Effector memory CD8-positive, alpha-beta T cell (primary cell): ENCODE measurements around the gene WDR1.
A peak's percentile ranks its signal among the peaks of the same experiment; 100 is the strongest.

Source experiments
- ATAC-seq: fragments of 150-1000 bp; cut with Tn5 transposase; replicated peaks from 2 replicates; pipeline ENCODE4 v1.10.0; 2021; ENCODE audit warnings: mild to moderate bottlenecking, moderate library complexity
- DNase-seq, 3 experiments: peaks; one replicate each; pipeline ENCODE4 v3.0.0; 2021
- H3K27ac Mint-ChIP-seq, 2 donors: one replicate each; pipeline ENCODE4 v1.8.0; 2022; ENCODE audit warnings: mild to moderate bottlenecking in 2 of 2, mixed read lengths in 2 of 2, moderate library complexity in 2 of 2
- H3K27me3 Mint-ChIP-seq, 2 donors: one replicate each; pipeline ENCODE4 v1.8.0; 2022; ENCODE audit warnings: mixed read lengths in 2 of 2
- H3K36me3 Mint-ChIP-seq: one replicate; pipeline ENCODE4 v1.8.0; 2022; ENCODE audit warnings: mild to moderate bottlenecking, moderate library complexity, mixed read lengths; ENCODE audit not compliant: insufficient read depth
- H3K4me1 Mint-ChIP-seq, 2 donors: one replicate each; pipeline ENCODE4 v1.8.0; 2022; ENCODE audit warnings: low read depth in 2 of 2, mixed read lengths in 2 of 2
- H3K4me3 Mint-ChIP-seq, 2 donors: one replicate each; pipeline ENCODE4 v1.8.0; 2022; ENCODE audit warnings: mild to moderate bottlenecking in 2 of 2, mixed read lengths in 2 of 2, moderate library complexity in 2 of 2
- H3K9me3 Mint-ChIP-seq, 2 donors: one replicate each; pipeline ENCODE4 v1.8.0; 2022; ENCODE audit warnings: mixed read lengths in 2 of 2

The WDR1 gene

DNA sequence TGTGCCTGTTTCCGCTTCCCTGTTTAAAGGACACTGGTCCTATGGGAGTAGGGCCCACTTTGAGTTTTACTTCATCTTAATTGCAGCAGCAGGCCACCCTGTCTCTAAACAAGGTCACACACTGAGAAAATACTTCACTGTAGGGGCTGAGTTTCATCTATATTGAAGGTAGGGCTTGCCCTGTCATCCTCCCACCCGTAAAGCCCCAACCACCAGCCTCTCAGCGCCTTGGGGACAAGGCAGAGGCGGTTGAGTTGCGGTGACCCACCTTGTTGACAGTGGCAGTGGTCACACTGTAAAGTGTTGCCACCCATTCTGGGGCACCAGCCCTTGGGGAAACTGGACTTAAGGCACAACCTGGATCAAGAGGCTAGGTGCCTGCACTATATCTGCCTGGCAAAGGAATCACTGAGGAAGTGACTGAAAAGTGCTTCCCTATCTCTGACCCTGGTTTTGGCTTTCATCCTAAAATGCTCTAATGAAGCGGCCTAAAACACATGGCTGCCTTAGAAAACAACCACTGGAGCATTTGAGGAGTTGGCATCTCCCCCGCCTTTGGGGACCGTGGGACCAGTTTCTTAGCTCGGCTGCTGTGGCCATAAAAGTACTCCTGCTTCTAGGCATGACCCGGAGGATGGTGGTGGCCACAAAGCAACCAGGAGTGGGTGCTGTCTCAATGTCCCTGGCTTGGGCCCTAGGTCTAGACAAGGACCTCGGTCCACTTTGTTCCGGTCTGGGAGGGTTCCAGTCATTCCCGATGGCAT, 7.8 kb upstream of the WDR1 start:
- peaks cover 3% of the 10 kb centered on the region for H3K36me3 Mint-ChIP-seq
- no peak overlapping the region for H3K27ac Mint-ChIP-seq
- H3K9me3 Mint-ChIP-seq, result no peaks in the 10 kb centered on the region
- peaks cover 0 to 5% of the 10 kb centered on the region in 2 donors for H3K4me1 Mint-ChIP-seq
- DNase-seq, result no peak
- no peak for ATAC-seq
- H3K27me3 Mint-ChIP-seq, result peaks cover 12 to 37% of the 10 kb centered on the region in 2 donors
- H3K4me3 Mint-ChIP-seq, result no peak overlapping the region

DNA sequence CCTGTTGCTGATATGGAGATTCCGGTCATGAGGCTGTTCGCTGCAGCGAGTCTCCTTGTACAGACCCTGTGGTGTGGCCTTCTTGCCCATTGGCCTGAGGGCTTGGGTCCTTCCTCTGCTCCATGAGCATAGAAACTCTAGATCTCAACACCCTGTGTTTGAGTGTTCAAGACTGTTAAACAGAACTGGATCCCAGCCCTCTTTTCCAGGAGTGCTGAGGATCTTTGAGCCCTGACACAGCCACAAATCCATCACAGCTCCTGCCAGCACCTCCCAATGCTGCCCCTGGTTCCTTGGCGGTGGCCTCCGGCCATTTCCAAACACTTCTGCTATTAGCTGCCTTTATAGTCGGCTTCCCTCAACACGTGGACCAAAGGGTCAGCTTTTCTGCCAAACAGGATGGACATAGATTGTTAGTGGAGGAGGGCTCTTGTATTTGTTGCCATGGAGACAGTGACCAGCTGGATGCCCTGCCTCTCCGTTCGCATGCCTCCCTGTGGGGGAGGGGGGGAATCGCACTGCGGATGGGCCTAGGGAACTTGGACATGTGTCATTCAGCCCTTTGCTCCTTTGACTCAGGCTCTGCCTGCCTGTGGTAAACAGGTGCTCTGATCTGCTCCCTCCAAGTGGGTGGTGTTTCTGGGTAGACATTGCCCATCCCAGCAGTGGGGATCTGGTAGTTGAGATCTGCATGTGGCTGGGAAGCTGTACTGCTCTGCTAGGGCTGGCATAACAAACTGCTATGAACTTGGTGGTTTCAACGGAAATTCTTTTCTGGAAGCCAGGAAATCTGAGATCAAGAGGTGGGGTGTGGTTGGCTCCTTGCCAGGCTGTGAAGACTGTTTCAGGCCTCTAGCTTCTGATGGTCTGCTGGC, 6.9 kb upstream of the WDR1 start:
- Mint-ChIP-seq H3K9me3 (no peaks in the 10 kb centered on the region), H3K27me3 (peaks cover 11 to 35% of the 10 kb centered on the region in 2 donors), H3K4me1 (peaks cover 0 to 5% of the 10 kb centered on the region in 2 donors), H3K36me3 (peaks cover 3% of the 10 kb centered on the region), H3K27ac (no peak overlapping the region), H3K4me3 (no peak overlapping the region)
- DNase-seq (no peak), ATAC-seq (no peak)

DNA sequence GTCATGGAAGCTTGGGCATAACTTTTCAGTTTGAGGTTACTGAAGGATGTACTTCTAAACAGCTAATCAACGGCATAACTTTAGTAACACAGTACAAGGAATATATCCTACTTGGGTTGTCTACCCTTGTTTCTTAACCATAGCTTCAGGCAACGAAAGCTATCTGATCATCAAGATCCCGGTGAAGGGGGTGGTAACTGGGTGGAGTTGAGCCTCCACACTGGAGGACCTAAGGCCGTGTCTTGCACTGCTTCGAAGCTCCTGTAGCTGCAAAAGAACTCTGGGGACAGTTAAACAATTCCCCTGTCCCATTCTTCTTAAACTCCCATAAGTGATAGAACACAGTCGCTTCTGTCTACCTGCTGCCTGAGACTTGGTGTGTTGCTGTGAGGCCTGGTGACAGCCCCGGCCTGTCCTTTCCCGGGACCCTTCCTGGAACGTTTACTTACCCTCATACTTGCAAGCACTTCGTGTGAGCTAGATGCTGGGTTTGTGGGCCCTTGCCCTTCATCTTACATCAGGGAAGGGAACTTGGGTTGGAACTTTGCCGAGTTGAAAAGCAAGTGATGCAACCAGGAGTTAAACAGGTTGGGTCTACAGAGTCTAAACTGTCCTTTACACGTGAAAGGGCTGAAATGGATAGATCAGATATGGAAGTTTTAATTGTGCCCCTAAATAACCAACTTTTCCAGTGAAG, 5.8 kb upstream of the WDR1 start:
- no peak for DNase-seq
- peaks cover 3 to 10% of the 10 kb centered on the region in 2 donors for H3K4me1 Mint-ChIP-seq
- H3K36me3 Mint-ChIP-seq, result peaks cover 12% of the 10 kb centered on the region
- H3K27ac Mint-ChIP-seq, result no peak overlapping the region
- peaks cover 6 to 30% of the 10 kb centered on the region in 2 donors for H3K27me3 Mint-ChIP-seq
- H3K4me3 Mint-ChIP-seq, result no peak overlapping the region
- H3K9me3 Mint-ChIP-seq, result no peaks in the 10 kb centered on the region
- no peak for ATAC-seq

DNA sequence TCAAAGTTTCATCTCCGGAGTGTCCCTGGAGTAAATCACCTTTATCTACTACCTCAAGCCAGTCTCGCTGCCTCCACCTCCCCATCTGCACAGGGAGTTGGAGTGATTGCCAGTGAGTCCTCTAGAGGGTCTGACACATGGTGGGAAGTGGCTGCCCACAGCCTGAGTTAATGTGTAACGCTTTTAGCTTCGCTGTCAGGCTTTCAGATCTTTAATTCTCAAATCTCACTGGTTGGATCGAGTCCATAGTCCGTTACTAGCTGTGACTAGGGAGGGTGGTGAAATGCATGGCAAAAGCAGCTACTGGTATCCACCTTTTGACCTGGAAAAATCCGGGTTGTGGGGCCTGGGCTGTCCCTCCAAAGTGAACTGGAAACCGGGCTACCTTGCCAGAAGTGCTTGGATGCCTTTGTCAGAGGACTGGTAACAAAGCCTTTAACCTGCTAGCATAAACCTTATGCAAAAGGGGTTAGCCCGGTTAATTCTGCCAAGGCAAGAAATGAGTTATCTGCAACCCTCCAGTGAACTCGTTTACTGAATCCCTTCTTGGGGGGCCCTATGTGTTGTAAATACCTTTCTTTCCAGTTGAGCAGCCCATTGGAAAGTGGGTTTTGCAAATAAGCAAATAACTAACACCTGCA, 5.1 kb upstream of the WDR1 start:
- DNase-seq (no peak), ATAC-seq (no peak)
- no peak overlapping the region for H3K4me3 Mint-ChIP-seq
- peaks cover 19% of the 10 kb centered on the region for H3K36me3 Mint-ChIP-seq
- H3K4me1 Mint-ChIP-seq, result peaks cover 9 to 16% of the 10 kb centered on the region in 2 donors
- H3K27me3 Mint-ChIP-seq, result peaks cover 6 to 23% of the 10 kb centered on the region in 2 donors
- no peaks in the 10 kb centered on the region for H3K9me3 Mint-ChIP-seq
- H3K27ac Mint-ChIP-seq, result no peak overlapping the region

DNA sequence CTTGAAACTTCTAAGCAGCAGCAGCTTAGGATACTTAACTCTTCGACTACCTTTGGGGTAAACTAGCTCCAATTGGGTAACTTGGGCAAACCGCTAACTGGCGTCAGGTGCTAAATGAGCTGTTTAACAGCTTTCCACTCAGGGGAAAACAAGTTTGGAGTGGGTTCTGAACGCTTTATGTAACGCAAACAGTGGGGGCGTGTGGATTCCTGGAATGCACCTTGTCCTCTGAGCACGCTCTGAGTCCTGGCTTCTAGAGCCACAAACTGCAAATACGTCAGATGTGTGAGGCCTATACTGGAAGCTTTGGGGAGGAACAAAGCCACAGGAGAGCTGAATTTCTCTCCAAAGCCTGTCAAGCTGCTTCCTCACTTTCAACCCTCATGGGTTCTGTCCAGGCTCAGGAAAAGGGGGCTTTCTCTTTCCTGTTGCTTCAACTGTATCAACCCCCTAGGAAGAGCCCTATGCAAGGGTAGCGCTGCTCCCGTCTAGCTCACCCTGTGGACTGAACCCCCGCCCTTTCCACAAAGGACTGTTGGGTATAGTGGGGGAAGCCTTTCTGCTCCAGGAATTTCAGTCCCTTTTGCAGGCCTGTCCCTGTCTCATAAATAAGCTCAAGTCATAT, 4.5 kb upstream of the WDR1 start:
- no peak for ATAC-seq
- H3K4me1 Mint-ChIP-seq, result peaks cover 9 to 16% of the 10 kb centered on the region in 2 donors
- H3K4me3 Mint-ChIP-seq, result no peak overlapping the region
- H3K27ac Mint-ChIP-seq, result no peak overlapping the region
- no peaks in the 10 kb centered on the region for H3K9me3 Mint-ChIP-seq
- peaks cover 19% of the 10 kb centered on the region for H3K36me3 Mint-ChIP-seq
- H3K27me3 Mint-ChIP-seq, result peaks cover 6 to 18% of the 10 kb centered on the region in 2 donors
- DNase-seq, result no peak

DNA sequence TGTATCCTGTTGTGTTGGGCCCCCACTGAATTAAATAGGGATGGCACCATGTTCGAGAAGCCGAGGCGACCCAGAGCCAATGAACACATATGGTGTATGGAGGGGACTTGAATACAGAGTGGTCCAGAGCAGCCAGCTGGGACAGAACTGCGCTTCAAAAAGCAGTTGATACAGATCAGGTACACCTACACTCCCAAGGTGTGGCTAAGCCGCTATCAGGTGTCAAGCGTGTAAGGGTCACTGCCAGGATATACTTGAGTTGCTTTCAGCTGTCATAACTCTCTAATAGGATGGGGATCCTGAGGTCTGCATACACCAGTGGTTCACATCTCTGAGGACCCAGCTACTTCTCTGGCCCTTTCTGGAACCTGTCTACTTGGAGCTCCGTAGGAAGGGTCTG, 3.2 kb upstream of the WDR1 start:
- no peak overlapping the region for H3K4me3 Mint-ChIP-seq
- peaks cover 32% of the 10 kb centered on the region for H3K36me3 Mint-ChIP-seq
- peaks cover 19 to 26% of the 10 kb centered on the region in 2 donors for H3K4me1 Mint-ChIP-seq
- peaks cover 0 to 5% of the 10 kb centered on the region in 2 donors for H3K27me3 Mint-ChIP-seq
- no peak overlapping the region for H3K27ac Mint-ChIP-seq
- DNase-seq, result no peak
- no peaks in the 10 kb centered on the region for H3K9me3 Mint-ChIP-seq
- no peak for ATAC-seq

DNA sequence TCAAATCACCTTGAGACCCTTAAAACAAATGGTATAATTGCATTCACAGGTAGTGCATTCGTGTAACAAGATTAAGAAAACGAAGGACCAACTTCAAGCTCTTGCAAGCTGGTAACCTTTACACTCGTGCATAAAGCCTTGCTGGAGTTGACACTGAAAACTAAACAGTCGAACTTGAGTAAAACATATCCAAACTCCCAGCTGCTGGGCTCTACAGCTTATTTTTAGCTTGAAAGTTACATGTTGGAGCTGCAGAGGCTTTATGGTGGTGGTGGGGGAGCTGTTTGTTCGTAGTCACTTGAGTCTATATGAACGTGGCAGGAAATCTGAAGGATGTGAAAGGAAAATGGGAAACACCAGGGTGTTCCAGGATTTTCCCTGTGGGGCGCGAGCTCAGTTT, 2.7 kb upstream of the WDR1 start:
- Mint-ChIP-seq H3K27me3 (no peaks in the 10 kb centered on the region), H3K9me3 (no peaks in the 10 kb centered on the region), H3K4me3 (no peak overlapping the region), H3K36me3 (peaks cover 37% of the 10 kb centered on the region), H3K4me1 (peaks cover 22 to 30% of the 10 kb centered on the region in 2 donors), H3K27ac (peak overlapping the region in 1 of 2 donors; percentile 99)
- DNase-seq, result no peak
- no peak for ATAC-seq

DNA sequence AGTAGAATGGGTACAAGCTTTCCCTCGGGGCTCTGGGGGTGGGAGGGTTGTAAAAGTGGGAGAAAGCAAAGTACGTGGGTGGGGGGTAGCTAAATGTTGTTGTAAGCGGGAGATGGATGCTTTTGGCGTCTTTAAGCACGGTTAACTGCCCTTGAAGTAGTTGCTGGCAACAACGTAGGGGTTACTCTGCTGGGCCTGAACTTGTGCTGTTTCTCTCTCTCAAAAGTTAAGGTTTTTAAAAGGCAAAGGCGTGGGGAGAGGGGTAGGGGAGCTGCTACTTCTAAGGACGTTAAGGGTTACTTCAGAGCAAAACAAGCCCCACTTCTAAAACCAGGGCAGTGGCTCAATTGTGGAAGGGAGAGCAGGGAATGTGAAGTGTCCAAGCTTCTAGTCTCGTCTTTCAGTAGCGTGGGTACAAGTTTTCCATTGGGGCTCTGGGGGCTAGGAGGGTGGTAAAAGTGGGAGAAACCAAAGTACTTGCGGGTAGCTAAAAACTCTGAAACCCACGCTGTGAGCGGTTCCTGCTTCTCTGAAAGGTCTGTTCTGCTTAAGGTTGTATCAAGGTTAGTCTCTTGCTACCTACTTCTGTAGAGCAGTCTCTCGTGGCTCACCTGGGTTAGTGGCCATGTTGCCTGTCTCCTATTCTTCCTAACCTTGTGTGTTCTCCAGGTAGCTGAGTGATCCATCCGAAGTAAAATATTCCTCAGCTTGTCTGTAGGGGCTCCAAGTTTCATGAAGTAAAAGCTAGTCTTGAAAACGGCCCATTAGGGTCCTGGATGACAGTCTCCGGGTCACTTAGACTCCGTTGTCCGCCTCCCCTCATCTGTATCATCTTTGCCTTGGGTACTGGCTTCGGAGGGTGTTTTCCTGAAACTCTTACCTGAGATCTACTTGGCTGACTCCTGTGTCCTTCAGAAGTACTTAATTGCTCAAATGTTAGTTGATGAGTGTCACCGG, 1.7 kb upstream of the WDR1 start:
- H3K27ac Mint-ChIP-seq, result peak overlapping the region; percentile 97 to 99
- no peak for DNase-seq
- peaks cover 31 to 32% of the 10 kb centered on the region in 2 donors for H3K4me1 Mint-ChIP-seq
- H3K27me3 Mint-ChIP-seq, result no peaks in the 10 kb centered on the region
- H3K4me3 Mint-ChIP-seq, result peak overlapping the region; percentile 92 to 97
- peaks cover 46% of the 10 kb centered on the region for H3K36me3 Mint-ChIP-seq
- no peaks in the 10 kb centered on the region for H3K9me3 Mint-ChIP-seq
- no peak for ATAC-seq

DNA sequence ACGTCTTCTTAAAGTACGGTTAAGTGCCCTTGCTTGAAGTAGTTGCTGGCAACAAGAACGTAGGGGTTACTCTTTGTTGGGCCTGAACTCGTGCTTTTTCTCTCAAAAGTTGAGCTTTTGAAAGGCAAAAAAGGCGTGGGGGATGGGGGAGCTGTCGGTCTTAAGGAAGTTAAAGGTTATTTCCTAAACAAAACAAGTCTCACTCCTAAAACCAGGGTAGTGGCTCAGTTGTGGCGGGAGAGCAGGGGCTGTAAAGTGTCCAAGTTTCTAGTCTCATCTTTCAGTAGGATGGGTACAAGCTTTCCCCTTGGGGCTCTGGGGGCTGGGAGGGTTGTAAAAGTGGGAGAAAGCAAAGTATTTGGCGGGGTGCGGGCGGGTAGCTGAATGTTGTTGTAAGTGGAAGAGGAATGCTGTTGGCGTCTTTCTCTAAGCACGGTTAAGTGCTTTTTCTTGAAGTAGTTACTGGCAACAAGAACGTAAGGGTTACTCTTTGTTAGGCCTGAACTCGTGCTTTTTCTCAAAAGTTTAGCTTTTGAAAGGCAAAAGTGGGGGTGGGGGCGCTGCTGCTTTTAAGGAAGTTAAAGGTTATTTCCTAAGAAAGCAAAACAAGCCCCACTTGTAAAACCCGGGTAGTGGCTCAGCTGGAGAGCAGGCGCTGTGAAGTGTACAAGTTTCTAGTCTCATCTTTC, 904 bp upstream of the WDR1 start:
- Mint-ChIP-seq H3K4me1 (peaks cover 38 to 40% of the 10 kb centered on the region in 2 donors), H3K36me3 (peaks cover 54% of the 10 kb centered on the region), H3K27me3 (no peaks in the 10 kb centered on the region), H3K27ac (peak overlapping the region; percentile 97 to 99), H3K9me3 (no peaks in the 10 kb centered on the region), H3K4me3 (peak overlapping the region; percentile 92 to 97)
- ATAC-seq (no peak), DNase-seq (no peak)

DNA sequence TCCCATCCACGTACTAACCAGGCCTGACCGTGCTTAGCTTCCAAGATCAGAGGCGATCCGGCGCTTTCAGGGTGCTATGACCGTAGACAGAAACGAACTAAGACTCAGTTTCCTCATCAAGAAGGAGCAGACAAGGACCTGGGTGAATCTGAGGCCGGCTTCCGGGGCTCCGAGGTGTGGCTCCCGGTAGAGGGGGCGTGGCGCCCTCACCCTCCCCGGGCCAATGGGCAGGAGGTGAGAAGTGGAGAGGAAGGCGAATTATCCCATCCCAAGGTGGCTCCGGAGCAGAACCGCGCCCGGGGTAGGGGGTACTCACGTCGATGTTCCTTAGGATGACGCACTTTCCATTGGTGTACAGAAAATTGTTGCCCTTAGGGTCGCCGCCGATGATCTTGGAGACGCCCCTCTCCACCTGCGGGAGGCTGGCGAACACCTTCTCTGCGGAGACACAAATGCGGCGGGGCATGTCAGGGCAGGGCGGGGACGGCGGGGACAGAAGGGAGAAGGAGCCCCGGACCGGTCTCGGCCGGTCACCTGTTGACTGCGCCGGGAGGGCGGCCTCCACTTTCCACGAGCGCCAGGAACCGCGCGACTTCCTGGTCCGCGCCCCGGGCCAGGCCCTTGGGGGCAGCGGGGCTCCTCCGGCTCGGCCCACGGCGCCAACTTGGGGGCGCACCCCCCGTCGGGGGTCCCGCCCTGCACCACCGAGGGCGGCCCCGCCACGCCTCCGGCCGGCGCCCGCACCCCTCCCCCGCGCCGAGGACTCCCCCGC, 616 bp downstream of the WDR1 start:
- Mint-ChIP-seq H3K9me3 (no peaks in the 10 kb centered on the region), H3K27me3 (no peaks in the 10 kb centered on the region), H3K4me1 (peaks cover 46 to 53% of the 10 kb centered on the region in 2 donors), H3K27ac (peak overlapping the region; percentile 94), H3K4me3 (peak overlapping the region; percentile 92 to 97), H3K36me3 (peaks cover 66% of the 10 kb centered on the region)
- DNase-seq, result peak; percentile 46 to 59 (median 48)
- ATAC-seq, result peak; percentile 37

DNA sequence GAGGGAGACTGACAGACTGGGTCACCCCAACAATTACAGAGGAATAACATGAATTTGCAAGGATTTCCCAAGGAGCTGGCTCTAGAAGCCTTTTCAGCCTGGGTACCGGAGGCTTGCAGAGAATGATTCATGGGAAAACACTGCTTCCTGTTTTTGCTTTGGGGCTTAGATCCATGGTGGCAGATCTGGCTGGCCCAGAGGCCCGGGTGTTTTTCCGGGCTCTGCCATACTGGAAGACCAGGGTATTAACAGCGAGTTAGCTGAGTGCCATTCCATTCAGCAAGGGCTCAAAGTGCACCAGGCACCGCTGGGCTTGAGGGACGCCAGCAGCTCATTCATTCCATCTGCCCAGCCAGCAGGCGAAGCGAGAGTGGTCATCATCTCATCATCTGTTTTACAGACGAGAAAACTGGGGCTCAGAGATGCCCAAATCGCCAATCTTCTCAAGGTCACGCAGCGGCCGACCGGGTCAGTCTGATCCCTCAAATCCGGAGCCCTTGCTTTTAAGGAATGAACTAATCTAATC, 1.3 kb downstream of the WDR1 start:
- no peaks in the 10 kb centered on the region for H3K27me3 Mint-ChIP-seq
- H3K9me3 Mint-ChIP-seq, result no peaks in the 10 kb centered on the region
- ATAC-seq (no peak), DNase-seq (no peak)
- H3K4me3 Mint-ChIP-seq, result peak overlapping the region; percentile 92 to 97
- H3K27ac Mint-ChIP-seq, result peak overlapping the region; percentile 94
- peaks cover 53 to 59% of the 10 kb centered on the region in 2 donors for H3K4me1 Mint-ChIP-seq
- peaks cover 72% of the 10 kb centered on the region for H3K36me3 Mint-ChIP-seq
